ENCODE results near the gene GARS1.

- no peak for TF ChIP-seq CTCF (IDR thresholded peaks at IDR 0.05)
- TF ChIP-seq POLR2A (IDR thresholded peaks at IDR 0.05): no peak
Measured at GRCh38 chr7:30562498-30562897, 32.2 kb upstream of the GARS1 start.
